Body of pancreas (tissue), 4 donors: ENCODE data around the gene ING5.

Experiments used
- POLR2A ChIP-seq, 3 donors: fragments of 450-650 bp; IDR thresholded peaks; one replicate each; pipeline ENCODE4 v1.6.1; 2016; ENCODE audit warnings: antibody characterized with exemption in 3 of 3, mild to moderate bottlenecking in 2 of 3
- TF ChIP-seq, protein P1 (sequence below), 7 experiments: fragments of 450-650 bp in 4 of 7; fragments of 200-600 bp in 3 of 7; sonication (generic) in 3 of 7; IDR thresholded peaks; one replicate each; pipeline ENCODE4 v1.5.1; 2016 to 2019; ENCODE audit warnings: antibody characterized with exemption in 7 of 7

DNA sequence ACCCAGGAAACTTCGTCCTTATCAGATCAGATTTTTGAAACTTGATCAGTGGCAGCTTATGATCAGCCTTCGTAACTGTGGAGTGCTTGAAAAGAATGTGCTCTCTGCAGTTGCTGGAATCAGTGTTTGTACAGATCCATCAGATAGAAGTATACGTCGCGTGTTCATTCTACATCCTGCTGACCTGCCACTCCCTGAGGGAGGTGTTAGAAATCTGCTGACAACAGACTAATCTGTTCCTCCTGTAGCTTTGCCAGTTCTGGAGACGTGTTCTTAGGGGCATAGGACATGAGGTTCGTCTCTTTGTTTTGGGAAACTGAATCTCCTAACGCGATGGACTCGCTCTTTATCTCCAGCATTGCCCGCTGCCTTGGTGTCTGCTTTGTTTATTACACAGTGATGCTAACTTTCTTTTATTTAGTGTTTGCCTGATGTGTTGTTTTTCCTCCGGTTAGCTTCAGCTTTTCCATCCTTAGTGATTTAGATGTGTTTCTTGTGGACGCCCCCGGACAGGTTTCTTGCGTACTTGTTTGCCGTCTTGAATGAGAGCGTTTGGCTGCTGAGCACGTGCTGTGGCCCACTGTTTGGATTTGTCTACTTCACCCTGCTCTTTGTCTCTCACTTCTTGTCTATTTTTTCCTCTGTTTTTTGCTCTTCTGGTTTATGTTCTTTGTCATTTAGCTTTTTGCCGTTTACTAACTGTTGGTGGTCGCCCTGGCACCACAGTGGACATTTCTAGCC is 57.4 kb downstream of the ING5 start:
- TF ChIP-seq, protein P1, sequence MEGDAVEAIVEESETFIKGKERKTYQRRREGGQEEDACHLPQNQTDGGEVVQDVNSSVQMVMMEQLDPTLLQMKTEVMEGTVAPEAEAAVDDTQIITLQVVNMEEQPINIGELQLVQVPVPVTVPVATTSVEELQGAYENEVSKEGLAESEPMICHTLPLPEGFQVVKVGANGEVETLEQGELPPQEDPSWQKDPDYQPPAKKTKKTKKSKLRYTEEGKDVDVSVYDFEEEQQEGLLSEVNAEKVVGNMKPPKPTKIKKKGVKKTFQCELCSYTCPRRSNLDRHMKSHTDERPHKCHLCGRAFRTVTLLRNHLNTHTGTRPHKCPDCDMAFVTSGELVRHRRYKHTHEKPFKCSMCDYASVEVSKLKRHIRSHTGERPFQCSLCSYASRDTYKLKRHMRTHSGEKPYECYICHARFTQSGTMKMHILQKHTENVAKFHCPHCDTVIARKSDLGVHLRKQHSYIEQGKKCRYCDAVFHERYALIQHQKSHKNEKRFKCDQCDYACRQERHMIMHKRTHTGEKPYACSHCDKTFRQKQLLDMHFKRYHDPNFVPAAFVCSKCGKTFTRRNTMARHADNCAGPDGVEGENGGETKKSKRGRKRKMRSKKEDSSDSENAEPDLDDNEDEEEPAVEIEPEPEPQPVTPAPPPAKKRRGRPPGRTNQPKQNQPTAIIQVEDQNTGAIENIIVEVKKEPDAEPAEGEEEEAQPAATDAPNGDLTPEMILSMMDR (IDR thresholded peaks at IDR 0.05), result no peak
- TF ChIP-seq POLR2A (IDR thresholded peaks at IDR 0.05), result no peak
